Germinal center (tissue), 1 donor: ENCODE data around the gene PIGU.
"Not testable (repeated sequence)": the region's sequence is repeated elsewhere in the genome, so short reads cannot be mapped to it uniquely, and the experiment has no call there.

Experiments
- DNase-seq: peaks from one replicate; pipeline ENCODE4 v3.0.0; 2012; ENCODE audit warnings: mixed read lengths, low spot score

The PIGU gene

DNA sequence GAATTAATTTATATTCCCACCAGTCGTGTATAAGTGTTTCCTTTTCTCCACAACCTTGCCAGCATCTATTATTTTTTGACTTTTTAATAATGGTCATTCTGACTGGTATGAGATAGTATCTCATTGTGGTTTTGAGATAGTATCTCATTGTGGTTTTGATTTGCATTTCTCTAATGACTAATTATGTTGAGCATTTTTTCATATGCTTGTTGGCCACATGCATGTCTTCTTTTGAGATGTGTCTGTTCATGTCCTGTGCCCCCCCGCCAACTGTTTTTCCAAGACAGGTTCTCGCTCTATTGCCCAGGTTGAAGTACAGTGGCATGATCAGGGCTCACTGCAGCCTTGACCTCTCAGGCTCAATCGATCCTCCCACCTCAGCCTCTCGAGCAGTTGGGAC, 15.1 kb downstream of the PIGU start:
- DNase-seq: not testable (repeated sequence)

DNA sequence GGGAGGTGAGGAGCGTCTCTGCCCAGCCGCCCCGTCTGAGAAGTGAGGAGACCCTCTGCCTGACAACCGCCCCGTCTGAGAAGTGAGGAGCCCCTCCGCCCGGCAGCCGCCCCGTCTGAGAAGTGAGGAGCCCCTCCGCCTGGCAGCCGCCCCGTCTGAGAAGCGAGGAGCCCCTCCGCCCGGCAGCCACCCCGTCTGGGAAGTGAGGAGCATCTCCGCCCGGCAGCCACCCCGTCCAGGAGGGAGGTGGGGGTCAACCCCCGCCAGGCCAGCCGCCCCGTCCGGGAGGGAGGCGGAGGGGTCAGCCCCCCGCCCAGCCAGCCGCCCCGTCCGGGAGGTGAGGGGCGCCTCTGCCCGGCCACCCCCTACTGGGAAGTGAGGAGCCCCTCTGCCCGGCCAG, 18.2 kb downstream of the PIGU start:
- not testable (repeated sequence) for DNase-seq

DNA sequence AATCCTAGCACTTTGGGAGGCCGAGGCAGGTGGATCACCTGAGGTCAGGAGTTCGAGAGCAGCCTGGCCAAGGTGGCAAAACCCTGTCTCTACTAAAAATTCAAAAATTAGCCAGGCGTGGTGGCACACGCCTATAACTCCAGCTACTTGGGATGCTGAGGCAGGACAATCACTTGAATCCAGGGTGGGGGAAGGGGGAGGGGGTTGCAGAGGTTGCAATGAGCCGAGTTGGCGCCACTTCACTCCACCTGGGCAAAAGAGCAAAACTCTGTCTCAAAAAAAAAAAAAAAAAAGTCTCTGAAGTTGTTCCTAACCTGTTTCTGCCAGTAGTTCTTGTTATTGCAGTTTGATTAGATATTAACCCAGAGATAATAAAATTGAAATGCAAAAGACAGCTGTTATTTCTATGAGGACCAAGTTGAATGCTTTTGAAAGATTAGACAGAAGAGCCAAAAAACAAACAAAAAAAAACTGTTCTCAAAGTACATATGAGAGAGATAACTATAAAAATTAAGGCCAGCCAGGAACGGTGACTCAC, 22.6 kb downstream of the PIGU start:
- DNase-seq: no peak

DNA sequence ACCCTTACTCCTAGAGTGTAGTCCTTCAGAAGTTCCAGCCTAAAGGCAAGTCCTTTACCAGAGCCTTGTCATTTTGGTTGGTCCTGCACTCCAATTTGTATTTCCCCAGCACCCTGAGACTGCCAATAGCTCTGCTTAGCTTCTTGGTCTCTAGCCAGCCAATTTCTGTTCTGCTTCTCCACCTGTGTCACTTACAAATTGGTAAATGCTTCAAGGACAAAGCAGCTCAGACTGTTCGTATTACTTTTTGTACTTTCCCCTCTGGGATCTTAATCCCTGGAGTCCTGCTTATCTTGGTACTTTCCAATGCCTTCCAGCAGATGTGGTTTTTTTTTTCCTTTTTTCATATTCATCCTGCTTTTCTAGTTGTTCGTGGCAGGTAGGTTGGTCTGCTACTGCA, 25.7 kb downstream of the PIGU start:
- DNase-seq: no peak

DNA sequence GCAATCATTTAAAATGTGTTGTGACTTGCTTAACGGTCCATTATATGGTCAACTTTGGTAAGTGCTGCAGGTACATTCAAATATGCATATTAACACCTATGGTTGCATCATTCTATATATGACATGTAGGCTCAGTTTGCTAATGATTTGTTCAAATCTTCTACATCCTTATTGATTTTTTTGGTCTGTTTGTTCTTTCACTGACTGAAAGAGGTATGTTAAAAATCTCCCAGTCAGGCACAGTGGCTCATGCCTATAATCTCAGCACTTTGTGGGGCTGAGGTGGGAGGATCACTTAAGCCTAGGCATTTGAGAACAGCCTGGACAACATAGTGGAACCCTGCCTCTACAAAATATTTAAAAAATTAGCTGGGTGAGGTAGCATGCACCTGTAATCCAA, 29.2 kb downstream of the PIGU start:
- no peak for DNase-seq

DNA sequence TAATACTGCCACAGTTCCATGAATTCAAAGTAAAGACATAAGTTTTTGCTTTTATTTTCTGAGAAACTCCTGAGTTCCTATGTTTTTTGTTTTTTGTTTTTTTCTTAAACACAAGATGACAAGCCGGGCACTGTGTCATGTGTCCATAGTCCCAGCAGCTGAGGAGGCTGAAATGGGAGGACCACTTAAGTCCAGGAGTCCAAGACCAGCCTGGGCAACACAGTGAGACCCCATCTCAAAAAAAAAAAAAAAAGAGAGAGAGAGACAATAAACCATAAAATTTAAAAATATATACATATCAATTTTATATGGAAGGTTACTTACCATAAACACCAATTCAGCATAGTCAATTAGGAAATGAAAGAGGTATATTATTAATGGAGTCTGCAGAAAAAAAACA, 31.9 kb downstream of the PIGU start:
- DNase-seq: no peak

DNA sequence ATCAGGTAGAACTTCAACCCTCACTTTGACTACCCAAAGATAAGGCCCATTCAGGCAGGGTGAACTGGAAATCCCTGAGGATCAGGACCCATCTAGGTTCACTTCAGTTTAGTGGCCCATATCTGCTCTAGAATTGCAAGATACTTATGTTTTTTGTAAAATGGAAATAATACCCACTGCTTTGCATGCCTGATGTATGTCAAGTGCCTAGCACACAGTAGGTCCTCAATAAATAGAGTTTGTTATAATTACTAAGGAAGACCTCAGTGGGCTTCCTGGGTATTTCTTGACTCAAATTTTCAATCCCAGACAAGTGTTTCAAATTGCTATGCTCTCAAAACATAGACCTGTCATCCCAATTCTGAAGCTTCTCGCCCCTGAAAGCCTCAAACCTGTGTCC, 32.5 kb downstream of the PIGU start:
- no peak for DNase-seq

DNA sequence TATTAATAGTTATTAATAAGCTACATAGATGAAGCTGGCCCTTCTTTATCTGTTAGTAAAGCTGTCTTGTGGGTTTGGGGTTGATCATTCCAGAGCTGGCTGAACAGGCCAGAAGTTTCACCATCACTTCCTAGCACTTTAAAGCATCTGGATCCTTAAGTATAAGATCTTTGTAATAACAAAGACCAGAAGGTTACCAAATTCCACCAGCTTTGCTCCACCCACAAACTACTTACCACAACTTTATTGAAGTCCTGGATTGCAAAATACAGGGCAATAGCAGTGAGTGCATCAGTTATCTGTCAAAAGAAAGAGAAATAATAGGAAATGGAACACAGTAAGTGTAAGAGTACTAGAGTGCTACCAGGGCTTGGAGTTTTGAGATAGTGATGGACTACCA, 33.0 kb downstream of the PIGU start:
- DNase-seq: no peak

DNA sequence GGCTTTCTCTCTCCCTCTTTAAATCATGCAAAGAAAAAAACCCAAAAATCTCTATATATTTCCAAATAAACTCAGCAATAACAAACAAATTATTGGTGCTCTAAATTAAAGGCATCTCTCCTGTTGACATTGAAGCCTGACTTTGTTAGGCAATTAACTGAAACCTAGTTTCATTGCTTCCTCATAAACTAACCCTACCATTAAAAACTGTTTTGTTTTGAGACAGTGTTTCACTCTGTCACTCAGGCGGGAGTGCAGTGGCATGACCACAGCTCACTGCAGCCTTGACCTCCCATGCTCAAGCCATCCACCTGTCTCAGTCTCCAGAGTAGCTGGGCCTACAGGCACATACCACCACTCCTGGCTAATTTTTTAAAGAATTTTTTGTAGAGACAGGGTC, 34.9 kb downstream of the PIGU start:
- no peak for DNase-seq

DNA sequence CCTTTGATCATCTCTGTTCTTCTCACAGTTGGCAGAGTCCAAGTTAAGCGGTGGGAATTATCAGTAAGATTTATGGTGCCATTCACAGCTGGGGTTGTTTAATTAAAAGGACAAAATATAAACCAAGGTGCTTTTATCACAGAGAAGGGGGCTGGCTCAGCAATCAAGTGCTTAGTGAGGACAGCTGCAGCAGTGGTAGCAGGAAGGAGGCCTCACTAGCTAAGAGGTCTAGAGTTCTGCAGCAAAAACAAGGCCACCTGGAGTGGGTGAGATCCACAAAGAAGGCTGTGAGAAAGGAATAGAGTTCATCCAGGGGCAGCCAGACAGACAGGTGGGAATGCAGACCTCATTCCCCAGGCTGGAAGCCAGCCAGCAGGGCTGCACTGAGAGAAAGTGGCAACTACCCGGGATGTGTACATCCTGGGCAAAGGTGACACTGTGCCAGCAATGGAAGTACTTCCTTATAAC, 37.1 kb downstream of the PIGU start:
- DNase-seq: no peak

DNA sequence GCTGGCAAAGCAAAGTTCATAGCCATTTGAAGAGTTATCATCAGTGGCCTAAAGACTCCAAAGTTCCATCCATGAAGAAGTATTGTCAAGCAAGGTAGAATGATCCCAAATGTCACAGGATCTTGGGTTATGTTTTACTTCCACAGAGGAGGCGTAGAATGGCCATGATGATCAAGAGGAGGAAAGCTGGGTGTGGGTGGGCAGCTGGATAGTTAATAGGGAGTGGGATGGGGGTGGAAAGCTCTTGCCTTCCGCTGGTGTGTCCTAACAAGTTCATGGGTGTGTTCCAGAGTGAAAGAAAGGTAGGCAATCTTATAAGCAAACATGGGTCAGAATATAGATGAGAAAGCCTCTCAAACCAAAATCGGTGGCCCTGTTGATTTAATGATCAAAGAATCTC, 38.4 kb downstream of the PIGU start:
- no peak for DNase-seq

DNA sequence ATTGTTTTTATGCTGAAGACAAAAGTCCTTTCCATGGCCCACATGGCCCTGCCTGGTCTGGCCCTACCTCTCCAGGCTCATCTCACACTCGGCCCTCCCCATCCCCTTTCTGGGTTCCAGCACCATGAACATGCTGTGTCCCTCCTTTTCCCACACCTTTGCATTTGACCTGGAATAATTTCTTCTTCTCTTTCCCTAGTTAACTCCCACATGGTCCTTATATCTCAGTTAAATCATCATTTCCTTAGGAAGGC, 38.9 kb downstream of the PIGU start:
- no peak for DNase-seq

DNA sequence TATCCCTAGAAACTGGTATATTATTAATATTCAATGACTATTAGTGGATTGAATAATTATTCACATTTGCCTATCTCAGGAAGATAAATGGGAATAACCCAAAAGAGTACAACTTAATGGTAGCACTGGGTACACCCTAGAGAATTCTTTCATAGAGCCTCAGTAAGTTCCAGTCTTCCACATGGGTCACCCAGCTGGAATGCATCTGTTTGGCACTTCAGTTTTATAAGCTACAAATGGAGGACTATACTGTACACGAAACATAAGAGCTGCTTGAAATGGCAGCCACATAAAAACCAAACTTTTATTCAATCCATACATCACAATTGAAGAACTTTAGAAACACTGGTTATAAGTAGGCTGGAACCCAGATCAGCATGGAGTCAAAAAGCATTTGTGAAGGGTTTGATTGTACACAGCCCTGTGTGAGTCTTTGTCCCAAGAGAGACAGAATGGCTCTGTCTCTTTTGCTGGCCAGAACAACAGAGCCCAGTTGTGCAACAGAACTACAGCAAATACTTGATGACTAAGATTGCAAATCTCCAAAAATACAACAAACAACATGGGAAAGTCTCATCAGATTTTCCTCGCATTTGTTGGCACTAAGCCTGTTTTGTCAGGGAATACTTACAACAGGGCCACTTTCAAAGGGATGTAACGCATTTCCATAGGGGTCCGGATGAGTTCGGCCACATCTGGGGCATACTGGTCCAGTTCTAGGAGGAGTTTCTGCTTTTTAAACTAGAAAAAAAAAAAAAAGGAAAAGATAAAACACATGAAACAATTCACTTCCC, 39.5 kb downstream of the PIGU start:
- DNase-seq: no peak

DNA sequence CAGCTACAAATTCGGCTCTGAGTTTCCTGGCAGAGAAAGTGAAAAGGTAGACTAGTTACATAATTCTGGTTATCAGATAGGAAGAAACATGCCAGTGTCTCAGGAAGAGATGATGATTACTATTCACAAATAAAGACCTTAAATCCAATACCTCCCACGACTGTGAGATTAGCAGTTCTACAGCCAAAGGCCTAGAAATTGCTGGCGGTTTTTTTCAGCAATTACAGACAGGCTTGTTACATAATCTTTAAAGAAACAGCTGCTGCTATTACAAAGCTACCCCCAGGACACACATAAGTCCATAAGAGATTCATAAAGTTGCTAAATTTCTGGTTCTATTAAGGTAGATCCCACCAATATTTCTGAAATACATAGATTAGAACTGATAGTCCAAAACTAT, 40.2 kb downstream of the PIGU start:
- no peak for DNase-seq

DNA sequence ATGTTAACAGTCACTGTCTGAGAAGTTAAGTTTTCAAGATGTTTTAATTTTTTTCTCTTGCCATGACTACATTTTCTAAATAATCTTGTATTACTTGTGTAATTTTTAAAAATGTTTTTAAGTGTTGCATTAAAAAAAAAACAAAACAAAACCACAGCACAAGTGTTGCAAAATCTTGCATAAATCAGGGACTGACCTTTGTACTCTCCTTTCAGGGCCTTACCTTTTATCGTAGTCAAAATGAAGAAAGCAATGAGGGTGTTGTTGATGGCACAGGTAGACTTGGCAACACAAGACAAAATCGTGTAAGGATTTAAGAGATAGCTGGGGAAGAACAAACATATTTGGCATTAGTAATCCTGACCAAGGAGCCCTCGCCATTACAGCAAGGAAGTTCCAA, 42.5 kb downstream of the PIGU start:
- no peak for DNase-seq

DNA sequence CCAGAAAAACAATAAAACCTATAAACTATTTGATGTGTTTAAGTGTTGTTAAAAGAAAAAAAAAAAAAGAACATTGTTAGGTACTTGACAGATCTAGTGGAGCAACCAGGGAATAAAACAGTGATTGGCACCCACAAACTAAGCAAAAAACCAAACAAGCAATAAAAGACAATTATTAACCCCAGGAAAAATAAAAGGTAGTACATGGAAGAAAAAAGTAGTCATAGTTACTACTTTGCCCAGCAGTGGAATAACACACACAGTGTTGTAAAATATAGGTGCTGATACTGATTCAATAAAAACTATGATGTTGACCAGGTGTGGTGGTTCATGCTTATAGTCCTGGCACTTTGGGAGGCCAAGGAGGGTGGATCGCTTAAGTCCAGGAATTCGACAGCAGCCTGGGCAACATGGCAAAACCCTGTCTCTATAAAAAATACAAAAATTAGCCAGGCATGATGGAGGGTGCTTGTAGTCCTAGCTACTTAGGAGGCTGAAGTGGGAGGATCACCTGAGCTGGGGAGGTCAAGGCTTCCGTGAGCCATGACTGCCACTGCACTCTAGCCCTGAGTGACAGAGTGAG, 43.9 kb downstream of the PIGU start:
- DNase-seq: no peak

DNA sequence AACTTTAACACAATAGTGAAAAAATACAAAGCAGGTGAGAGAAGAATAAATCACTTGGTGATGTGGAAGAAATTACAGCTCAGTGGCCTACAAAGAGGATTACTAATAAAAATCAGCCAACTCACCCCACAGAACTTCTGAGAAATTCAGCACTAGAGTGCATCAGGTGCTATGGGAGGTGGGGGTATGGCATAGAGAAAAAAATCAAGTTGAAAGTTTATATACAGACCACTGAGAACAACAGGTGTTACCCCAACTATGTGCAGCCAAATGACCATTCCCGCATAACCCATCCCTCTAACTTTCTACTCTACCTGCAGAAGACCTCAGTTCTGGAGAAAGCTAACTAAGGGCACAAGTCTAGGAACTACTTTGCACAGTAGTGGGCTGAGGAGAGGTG, 47.0 kb downstream of the PIGU start:
- no peak for DNase-seq

DNA sequence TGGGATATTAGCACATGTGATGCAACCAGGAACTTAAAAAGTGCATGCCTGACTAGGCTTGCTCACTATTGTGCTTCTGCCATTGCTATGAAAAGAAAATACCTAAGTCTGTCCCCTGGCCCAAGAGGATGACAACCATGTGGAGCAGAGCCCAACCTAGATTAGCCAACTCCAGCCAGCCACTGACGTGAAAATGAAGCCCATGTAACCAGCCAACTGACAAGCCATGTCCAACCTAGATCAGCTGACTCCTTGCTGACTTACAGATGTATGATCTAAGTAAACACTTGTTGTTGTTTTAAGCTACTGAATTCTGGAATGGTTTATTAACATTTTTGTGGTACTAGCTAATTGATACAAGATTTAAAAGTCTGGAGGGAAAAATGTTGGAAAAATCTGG, 47.5 kb downstream of the PIGU start:
- no peak for DNase-seq

DNA sequence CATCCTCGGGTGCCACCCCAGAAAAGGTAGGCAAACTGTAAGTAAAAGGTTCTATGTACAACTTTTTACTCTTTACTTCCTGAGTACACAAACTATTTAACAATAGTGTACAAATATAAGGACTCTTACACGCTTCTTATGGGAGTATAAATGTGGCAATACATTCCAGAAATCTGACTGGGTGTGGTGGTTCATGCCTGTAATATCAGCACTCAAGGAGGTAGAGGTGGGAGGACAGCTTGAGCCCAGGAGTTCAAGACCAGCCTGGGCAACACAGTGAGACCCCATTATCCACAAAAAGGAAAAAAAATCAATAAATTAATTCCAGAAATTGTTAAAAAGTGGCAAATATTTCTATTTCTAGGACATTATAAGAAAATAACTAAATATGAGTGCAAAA, 48.9 kb downstream of the PIGU start:
- no peak for DNase-seq

DNA sequence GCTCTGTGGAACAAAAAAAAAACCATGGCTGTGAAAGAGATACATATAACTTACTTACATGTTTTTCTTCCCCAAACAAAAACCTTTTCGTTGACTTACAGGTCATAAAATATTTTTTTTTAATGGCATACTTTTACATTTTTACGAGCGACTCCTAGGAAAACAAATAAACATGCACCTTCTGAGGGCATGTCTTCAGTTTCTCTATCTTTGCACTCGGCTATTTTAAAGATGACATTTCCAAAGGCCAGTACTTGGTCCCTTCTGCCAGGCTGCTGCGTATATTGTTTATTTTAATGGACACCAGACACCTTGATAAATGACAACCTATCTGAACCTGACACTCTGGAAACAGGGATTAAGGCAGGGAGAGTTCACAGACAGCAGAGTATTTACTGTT, 49.4 kb downstream of the PIGU start:
- no peak for DNase-seq

DNA sequence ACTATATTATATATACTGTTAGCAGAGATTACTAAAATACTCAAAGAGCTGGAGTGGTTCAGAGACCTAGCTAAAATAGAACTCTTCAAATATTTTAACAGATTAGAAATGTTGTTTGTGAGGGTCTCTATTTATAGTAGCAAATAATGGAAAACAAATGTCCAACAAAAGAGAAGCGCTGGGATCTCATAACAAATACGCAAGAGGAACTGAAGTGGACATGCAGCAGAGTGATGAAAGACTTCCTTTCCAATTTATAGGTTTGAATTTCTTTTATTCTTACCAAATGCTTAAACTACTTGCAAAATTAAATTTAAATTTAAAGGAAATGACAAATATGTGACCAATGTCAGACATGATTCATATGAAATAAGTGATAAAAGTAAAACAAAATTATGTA, 49.9 kb downstream of the PIGU start:
- DNase-seq: no peak

DNA sequence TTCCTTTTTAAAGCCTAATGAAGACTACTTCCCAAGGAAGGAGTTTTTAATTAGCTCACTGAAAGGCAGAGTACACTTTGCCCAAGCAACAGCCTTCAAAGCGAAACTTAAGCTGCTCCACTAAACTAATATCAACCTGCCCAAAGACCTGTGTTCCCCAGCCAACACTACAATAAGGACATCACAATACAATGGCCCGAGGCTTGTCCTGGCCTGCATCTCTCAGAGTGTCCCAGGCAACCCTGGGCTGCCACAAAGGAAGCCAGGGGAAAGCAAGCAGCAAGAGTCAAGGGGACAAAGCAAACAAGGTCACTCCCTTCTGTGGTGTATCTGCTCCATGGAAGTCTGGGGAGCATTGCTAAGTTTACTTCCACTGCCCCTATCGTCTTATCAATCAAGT, 52.3 kb downstream of the PIGU start:
- DNase-seq: no peak

DNA sequence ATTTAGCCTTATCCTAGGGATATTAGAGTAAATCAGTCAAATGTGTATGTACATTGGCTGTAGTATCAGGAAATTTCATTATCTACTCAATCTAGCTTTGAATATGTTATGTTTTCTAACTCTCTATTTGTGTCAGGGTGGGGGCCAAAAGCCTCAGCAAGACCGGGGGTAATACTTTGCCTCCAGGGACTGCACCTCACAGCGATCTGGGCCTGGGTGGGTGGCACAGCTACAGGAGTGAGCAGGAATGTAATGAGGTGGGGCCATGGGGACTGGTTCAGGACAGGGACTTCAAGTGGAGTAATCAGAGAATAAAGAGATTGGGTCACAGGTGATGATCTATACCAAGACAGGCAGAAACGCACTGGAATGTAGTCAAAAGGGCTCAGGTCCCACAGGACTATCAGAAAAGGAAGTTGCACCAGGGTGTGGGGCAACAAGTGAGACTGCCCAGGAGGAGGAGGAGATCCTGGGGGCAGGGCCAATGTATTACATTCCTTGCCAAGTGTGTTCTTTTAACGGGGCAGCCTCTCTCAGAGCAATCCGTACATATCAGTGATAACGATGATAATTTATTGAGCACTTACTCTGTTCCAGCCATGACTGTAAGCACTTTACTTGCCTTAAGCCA, 54.0 kb downstream of the PIGU start:
- DNase-seq: no peak
